Measurements from ENCODE around the gene PELI1.
"Not testable (repeated sequence)": the region's sequence is repeated elsewhere in the genome, so short reads cannot be mapped to it uniquely, and the experiment has no call there.

PELI1 gene

DNA sequence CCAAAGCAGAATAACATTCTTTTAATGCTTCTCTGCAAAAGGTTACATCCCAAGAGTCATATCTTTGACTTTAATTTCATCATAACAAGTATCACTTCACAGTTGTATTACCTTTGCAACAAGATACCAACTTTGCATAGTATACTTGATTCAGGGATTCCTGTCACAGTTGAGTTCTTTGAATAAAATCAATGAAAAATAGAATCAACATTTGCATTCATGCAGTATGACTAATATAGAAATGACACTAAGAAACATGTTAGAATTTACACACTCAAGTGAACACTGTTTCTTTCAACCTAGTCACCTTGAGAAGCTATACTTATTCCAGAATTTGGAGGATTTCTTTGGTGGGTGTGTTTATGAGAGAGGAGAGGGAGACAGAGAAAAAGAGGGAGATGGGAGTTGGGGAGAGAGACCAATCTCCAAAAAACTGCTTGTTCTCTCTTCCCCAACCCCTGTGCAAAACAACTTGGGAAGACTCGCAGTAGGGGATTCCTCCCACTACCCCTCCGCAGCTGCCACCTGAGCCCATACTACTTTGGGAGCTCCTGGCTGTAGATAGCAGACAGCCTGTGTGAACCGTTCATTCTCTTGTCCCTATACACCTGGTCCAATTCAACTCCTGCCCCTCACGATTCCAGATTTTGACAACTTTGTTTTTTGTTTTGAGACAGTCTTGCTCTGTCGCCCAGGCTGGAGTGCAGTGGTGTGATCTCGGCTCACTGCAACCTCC lies 57.7 kb downstream of the PELI1 start:
- DNase-seq (ENCODE audit: low read depth, low spot score): no peak

- DNase-seq (ENCODE audit: low read depth, low spot score): no peak
These were observed 58.3 kb downstream of the PELI1 start for GRCh38 chr2:64085936-64086335.

GRCh38 chr2:64081046-64081445 lies 63.2 kb downstream of the PELI1 start:
- DNase-seq (ENCODE audit: low read depth, low spot score): no peak

DNA sequence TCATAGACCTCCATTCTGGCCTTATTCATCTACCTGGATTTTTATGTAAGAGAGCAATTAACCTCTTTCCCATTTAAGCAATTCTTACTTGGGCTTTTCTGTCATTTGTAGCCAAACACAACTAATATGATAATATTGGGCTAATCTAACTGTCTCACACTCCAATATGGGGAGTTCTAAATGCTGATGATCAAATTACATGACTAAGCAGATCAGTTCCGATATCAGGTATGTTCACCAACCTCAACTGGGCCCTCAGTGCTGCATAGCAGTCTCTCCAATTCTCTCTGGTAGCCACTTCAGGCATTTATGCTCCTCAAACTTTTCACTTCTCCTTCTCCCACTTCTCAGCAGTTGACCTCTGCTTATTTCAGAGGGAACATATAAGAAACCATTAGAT lies 64.0 kb downstream of the PELI1 start:
- DNase-seq (ENCODE audit: low read depth, low spot score): no peak

GRCh38 chr2:64079688-64080087 lies 64.5 kb downstream of the PELI1 start:
- DNase-seq (ENCODE audit: low read depth, low spot score): not testable (repeated sequence)

DNA sequence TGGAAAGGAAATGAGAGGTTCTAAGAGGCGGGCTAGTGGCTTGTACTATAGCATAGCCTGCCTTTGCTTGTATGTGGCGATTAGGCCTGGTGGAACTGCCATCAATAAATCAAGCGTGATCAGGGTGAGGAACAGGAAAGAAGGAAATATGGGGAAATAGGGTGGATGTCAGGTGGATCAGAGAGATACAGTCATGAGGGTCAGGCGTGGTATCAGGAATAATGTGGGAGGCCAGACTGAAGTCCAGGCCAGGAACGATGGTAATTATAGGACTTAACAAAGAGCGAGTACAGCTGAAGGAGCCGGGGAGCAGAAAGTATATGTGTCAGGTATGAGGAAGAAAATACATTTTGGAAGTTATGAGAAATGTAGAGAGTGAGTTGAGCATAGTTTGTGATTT lies 67.4 kb downstream of the PELI1 start:
- not testable (repeated sequence) for DNase-seq (ENCODE audit: low read depth, low spot score)

- not testable (repeated sequence) for DNase-seq (ENCODE audit: low read depth, low spot score)
These were observed 69.6 kb downstream of the PELI1 start for GRCh38 chr2:64074616-64075015.

DNA sequence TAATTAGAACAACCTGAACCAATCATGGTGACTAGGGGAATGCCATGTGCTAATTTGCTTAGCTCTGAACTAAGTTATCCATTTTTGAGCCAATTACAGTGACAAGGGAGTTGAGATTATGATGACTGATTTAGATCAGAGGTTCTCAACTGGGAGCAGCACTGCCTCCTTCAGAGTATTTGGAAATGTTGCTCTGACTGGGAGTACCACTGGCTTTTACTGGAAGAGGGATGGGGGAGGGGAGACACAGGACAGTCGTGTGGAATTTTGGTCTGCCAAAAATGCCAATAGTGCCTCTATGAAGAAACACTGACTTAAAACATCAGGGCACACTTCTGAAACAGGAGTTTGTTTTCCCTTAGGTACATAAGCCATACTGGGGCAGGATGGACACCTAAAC lies 76.9 kb downstream of the PELI1 start:
- DNase-seq (ENCODE audit: low read depth, low spot score): no peak

- DNase-seq (ENCODE audit: low read depth, low spot score): peak; percentile 45
These were observed 78.7 kb downstream of the PELI1 start for GRCh38 chr2:64065516-64065915.

GRCh38 chr2:64063924-64064331 lies 80.3 kb downstream of the PELI1 start:
- DNase-seq (ENCODE audit: low read depth, low spot score): peak; percentile 61

DNA sequence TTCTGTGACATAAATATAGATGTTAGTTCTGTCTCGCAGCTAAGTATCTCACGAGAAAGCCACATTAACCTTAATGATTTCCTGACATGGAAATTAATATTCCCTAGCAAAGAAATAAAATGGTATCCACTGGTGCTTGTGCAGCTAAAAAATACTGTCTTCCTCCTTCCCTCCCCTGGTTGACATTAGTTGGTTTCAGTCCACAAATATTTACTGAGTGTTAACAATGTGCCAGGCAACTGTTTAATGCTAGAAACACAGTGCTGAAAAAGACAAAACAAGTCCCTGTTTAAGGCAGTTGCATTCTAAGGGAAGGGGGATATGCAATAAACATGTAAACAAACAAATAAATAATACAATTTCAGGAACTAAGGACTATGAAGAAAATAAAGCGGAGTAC lies 80.8 kb downstream of the PELI1 start:
- no peak for DNase-seq (ENCODE audit: low read depth, low spot score)

DNA sequence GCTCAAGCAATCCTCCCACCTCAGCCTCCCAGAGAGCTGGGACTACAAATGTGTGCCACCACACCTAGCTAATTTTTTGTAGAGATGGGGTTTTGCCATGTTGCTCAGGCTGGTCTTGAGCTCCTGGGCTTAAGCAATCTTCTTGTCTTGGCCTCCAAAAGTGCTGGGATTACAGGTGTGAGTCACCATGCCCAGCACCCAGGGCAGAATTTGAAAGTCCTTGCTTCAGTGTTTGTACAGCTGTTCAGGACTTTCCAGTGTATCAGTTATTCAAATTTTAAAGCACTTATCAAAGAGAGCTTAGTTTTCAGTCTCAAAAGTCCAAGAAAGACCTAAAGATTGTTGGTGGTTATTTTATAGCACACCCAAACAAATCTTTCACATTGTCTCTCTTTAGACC lies 81.4 kb downstream of the PELI1 start:
- no peak for DNase-seq (ENCODE audit: low read depth, low spot score)

DNA sequence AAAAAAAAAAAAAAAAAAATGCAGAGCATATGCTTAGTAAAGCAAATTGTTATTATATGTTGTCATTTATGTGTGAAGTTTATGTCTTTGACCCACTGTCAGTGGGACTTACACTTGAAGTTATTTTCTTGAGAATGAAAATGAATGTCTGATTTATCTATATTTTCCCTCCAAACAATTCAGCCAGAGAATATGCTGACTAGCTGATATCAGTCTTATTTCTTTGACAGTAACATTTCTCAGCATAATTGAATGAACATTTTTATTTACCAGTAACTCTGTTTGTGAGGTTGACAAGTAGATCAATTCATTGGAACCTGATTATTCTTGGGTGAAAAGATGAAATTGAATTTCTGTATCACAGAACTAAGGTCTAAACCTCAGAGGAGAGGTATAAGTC lies 85.0 kb downstream of the PELI1 start:
- no peak for DNase-seq (ENCODE audit: low read depth, low spot score)

- DNase-seq (ENCODE audit: low read depth, low spot score): no peak
These were observed 88.2 kb downstream of the PELI1 start for GRCh38 chr2:64056021-64056420.

- DNase-seq (ENCODE audit: low read depth, low spot score): no peak
These were observed 89.9 kb downstream of the PELI1 start for GRCh38 chr2:64054161-64054915.

DNA sequence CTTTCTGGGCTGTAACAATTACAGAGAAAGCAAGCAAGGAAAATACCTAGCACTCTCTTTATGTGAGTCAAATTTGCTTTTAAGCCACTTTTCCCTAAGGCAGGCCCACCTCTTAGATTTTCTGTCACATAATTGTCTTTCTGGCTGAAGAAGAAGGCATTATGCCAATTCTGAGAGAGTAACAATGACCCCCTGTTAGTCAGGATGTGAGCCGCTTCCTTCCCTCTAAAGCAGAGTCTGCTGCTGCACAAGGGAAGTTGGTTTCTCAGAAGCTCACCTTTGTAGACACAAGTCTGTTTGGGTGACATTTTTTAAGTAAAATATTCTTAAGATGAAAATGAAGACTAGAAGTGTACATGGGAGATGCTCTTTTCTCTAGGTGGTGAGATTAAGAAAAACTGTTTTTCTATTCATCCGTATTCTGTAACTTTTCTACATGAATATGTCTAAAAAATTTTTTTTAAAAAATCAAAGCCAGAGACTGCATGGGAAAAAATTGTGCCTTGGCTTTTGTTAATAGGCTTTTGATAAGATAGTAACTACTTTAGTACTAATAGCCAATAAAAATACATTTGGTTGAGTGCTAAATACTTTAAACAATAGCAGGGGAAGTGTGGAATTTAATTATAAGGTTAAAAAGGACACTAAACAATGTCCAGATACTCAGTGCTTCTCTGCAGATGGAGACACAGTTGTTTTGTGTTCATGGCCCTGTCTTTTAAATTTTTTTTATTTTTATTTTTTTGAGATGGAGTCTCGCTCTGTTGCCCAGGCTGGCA lies 91.6 kb downstream of the PELI1 start:
- no peak for DNase-seq (ENCODE audit: low read depth, low spot score)

DNA sequence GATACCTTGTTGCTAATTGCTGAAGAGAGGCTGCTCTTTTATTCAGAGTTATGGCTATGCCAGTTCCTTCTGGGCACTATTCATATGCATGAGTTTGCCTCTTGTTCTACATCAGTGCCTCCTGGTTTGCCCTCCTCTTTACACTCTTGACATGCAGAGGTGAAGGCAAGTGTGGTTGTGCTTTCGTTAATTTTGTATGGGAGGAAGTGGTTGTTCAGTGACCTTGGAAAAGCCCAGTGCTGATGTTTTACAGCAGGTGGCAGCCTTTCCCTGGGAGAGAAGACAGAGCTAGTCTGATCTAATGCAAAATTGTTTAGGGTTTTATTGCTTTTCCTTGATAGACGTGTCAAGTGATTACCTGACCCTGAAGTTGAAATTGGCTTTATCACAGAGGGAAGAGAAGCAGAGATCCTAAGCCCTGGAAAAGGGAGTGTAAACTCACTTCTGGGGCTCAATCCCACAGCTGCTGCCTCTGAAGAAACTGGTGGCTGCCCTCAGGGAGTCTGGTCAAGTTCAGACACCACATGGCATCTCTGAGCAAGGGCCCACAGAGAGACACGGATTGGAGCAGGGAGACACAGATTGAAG lies 94.5 kb downstream of the PELI1 start:
- peak; percentile 65 for DNase-seq (ENCODE audit: low read depth, low spot score)

- DNase-seq (ENCODE audit: low read depth, low spot score): no peak
These were observed 98.3 kb downstream of the PELI1 start for GRCh38 chr2:64045938-64046337.
